ENCODE results near the gene BRD3OS.

DNA sequence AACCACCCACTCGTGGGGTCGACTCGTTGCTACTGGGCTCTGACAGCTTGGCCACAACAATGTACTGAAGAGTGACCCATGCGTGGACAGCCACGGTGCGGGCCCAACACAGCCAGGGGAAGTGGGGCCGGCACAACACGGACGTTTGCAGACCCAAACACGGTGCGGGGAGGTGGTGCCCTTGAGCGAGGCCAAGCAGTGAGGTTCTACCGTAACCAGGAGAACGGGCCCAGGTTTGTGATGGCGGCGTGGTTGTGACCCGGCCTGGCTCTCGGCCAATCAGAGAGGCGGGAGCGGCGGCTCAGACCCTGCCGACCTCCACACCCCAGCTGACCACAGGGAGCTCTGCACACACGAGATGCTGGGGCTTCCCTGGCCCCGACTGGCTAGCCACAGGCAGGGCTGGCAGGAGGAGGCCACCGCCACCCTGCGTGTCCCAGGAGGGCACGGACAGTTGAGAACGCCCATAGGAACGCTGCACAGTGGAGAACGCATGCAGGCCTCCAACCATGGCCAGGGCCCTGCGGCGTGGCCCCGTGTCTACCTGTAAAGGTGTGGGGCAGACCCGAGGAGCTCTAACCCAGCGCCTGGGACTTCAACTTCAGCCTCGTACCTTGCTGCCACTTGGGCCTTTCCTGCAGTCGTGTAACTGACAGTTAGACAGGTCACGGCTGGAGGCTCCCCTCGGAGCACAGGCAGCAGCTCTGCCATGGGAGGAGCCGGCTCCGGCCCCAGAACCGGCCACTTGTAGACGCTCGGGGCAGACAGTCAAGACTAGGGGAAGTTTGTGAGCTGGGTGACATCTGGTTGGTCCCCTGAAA lies 28.9 kb downstream of the BRD3OS start:
- TF ChIP-seq, protein P1, sequence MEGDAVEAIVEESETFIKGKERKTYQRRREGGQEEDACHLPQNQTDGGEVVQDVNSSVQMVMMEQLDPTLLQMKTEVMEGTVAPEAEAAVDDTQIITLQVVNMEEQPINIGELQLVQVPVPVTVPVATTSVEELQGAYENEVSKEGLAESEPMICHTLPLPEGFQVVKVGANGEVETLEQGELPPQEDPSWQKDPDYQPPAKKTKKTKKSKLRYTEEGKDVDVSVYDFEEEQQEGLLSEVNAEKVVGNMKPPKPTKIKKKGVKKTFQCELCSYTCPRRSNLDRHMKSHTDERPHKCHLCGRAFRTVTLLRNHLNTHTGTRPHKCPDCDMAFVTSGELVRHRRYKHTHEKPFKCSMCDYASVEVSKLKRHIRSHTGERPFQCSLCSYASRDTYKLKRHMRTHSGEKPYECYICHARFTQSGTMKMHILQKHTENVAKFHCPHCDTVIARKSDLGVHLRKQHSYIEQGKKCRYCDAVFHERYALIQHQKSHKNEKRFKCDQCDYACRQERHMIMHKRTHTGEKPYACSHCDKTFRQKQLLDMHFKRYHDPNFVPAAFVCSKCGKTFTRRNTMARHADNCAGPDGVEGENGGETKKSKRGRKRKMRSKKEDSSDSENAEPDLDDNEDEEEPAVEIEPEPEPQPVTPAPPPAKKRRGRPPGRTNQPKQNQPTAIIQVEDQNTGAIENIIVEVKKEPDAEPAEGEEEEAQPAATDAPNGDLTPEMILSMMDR (conservative IDR thresholded peaks at IDR 0.05): no peak
- TF ChIP-seq ZFX (IDR thresholded peaks at IDR 0.05): no peak
